ENCODE data around the gene DPEP2. TPM values are rescaled to one million over a fixed set of nuclear protein-coding genes. Genes with fewer than 3 reads are reported as not detected.

DPEP2 gene
- total and polyA plus RNA-seq, 9 donors: 0.52 to 1.4 (median 1.1) TPM

GRCh38 chr16:67966549-67967182 is 32.6 kb downstream of the DPEP2 start:
- no peaks in the 10 kb centered on the region for H3K9me3 ChIP-seq (replicated peaks; ENCODE audit: control insufficient read depth, low read depth, low read length)
- no peak for DNase-seq
- H3K27me3 ChIP-seq (ENCODE audit: control insufficient read depth, insufficient read depth, low read length): peaks cover 2% of the 10 kb centered on the region
- H3K27ac ChIP-seq (ENCODE audit: low read length): no peak overlapping the region
- H3K36me3 ChIP-seq (ENCODE audit: control insufficient read depth, insufficient read depth, low read length): peaks cover 40% of the 10 kb centered on the region
- peaks cover 56% of the 10 kb centered on the region for H3K4me1 ChIP-seq (ENCODE audit: control insufficient read depth, insufficient read depth, low read length)
- H3K4me3 ChIP-seq (ENCODE audit: low read length): peak overlapping the region; percentile 66
- WGBS (ENCODE audit: insufficient coverage): 33% methylated on average over 2 of the region's 3 CpGs

- Histone ChIP-seq H3K36me3 (ENCODE audit: control insufficient read depth, insufficient read depth, low read length) (peaks cover 48% of the 10 kb centered on the region), H3K4me3 (ENCODE audit: low read length) (no peak overlapping the region), H3K4me1 (ENCODE audit: control insufficient read depth, insufficient read depth, low read length) (peaks cover 62% of the 10 kb centered on the region), H3K27ac (ENCODE audit: low read length) (no peak overlapping the region), H3K27me3 (ENCODE audit: control insufficient read depth, insufficient read depth, low read length) (peaks cover 2% of the 10 kb centered on the region), H3K9me3 (replicated peaks; ENCODE audit: control insufficient read depth, low read depth, low read length) (no peaks in the 10 kb centered on the region)
- WGBS (ENCODE audit: insufficient coverage): 56% methylated on average over 11 of the region's 11 CpGs
- no peak for DNase-seq
These were observed 33.4 kb downstream of the DPEP2 start for GRCh38 chr16:67965668-67966548.

GRCh38 chr16:67964477-67965131 is 34.7 kb downstream of the DPEP2 start:
- 78% methylated on average over 3 of the region's 6 CpGs for WGBS (ENCODE audit: insufficient coverage)
- Histone ChIP-seq H3K27me3 (ENCODE audit: control insufficient read depth, insufficient read depth, low read length) (peaks cover 2% of the 10 kb centered on the region), H3K4me3 (ENCODE audit: low read length) (no peak overlapping the region), H3K27ac (ENCODE audit: low read length) (no peak overlapping the region), H3K36me3 (ENCODE audit: control insufficient read depth, insufficient read depth, low read length) (peaks cover 61% of the 10 kb centered on the region), H3K4me1 (ENCODE audit: control insufficient read depth, insufficient read depth, low read length) (peaks cover 75% of the 10 kb centered on the region), H3K9me3 (replicated peaks; ENCODE audit: control insufficient read depth, low read depth, low read length) (no peaks in the 10 kb centered on the region)
- no peak for DNase-seq

GRCh38 chr16:67963662-67964321 is 35.5 kb downstream of the DPEP2 start:
- Histone ChIP-seq H3K27ac (ENCODE audit: low read length) (no peak overlapping the region), H3K9me3 (replicated peaks; ENCODE audit: control insufficient read depth, low read depth, low read length) (no peaks in the 10 kb centered on the region), H3K27me3 (ENCODE audit: control insufficient read depth, insufficient read depth, low read length) (peaks cover under 1% of the 10 kb centered on the region), H3K4me3 (ENCODE audit: low read length) (no peak overlapping the region), H3K36me3 (ENCODE audit: control insufficient read depth, insufficient read depth, low read length) (peaks cover 69% of the 10 kb centered on the region), H3K4me1 (ENCODE audit: control insufficient read depth, insufficient read depth, low read length) (peaks cover 75% of the 10 kb centered on the region)
- WGBS (ENCODE audit: insufficient coverage): 39% methylated on average over 31 of the region's 32 CpGs
- no peak for DNase-seq

GRCh38 chr16:67963292-67963661 is 36.0 kb downstream of the DPEP2 start:
- peaks cover 73% of the 10 kb centered on the region for H3K4me1 ChIP-seq (ENCODE audit: control insufficient read depth, insufficient read depth, low read length)
- DNase-seq: no peak
- H3K9me3 ChIP-seq (replicated peaks; ENCODE audit: control insufficient read depth, low read depth, low read length): no peaks in the 10 kb centered on the region
- H3K36me3 ChIP-seq (ENCODE audit: control insufficient read depth, insufficient read depth, low read length): peaks cover 74% of the 10 kb centered on the region
- WGBS (ENCODE audit: insufficient coverage): 100% methylated on average over 1 of the region's 2 CpGs
- no peak overlapping the region for H3K27ac ChIP-seq (ENCODE audit: low read length)
- no peak overlapping the region for H3K4me3 ChIP-seq (ENCODE audit: low read length)
- no peaks in the 10 kb centered on the region for H3K27me3 ChIP-seq (ENCODE audit: control insufficient read depth, insufficient read depth, low read length)

GRCh38 chr16:67962135-67962534 is 37.1 kb downstream of the DPEP2 start:
- no peak overlapping the region for H3K4me3 ChIP-seq (ENCODE audit: low read length)
- no peaks in the 10 kb centered on the region for H3K9me3 ChIP-seq (replicated peaks; ENCODE audit: control insufficient read depth, low read depth, low read length)
- peaks cover 68% of the 10 kb centered on the region for H3K4me1 ChIP-seq (ENCODE audit: control insufficient read depth, insufficient read depth, low read length)
- no peak overlapping the region for H3K27ac ChIP-seq (ENCODE audit: low read length)
- H3K36me3 ChIP-seq (ENCODE audit: control insufficient read depth, insufficient read depth, low read length): peaks cover 85% of the 10 kb centered on the region
- no peak for DNase-seq
- H3K27me3 ChIP-seq (ENCODE audit: control insufficient read depth, insufficient read depth, low read length): no peaks in the 10 kb centered on the region
- WGBS (ENCODE audit: insufficient coverage): 96% methylated on average over 7 of the region's 8 CpGs

- DNase-seq: no peak
- H3K27ac ChIP-seq (ENCODE audit: low read length): no peak overlapping the region
- H3K36me3 ChIP-seq (ENCODE audit: control insufficient read depth, insufficient read depth, low read length): peaks cover 83% of the 10 kb centered on the region
- WGBS (ENCODE audit: insufficient coverage): 80% methylated on average over 11 of the region's 13 CpGs
- no peaks in the 10 kb centered on the region for H3K9me3 ChIP-seq (replicated peaks; ENCODE audit: control insufficient read depth, low read depth, low read length)
- no peaks in the 10 kb centered on the region for H3K27me3 ChIP-seq (ENCODE audit: control insufficient read depth, insufficient read depth, low read length)
- H3K4me3 ChIP-seq (ENCODE audit: low read length): no peak overlapping the region
- peaks cover 63% of the 10 kb centered on the region for H3K4me1 ChIP-seq (ENCODE audit: control insufficient read depth, insufficient read depth, low read length)
These were observed 37.7 kb downstream of the DPEP2 start for GRCh38 chr16:67961551-67961957.

GRCh38 chr16:67959536-67960329 is 39.6 kb downstream of the DPEP2 start:
- Histone ChIP-seq H3K27ac (ENCODE audit: low read length) (no peak overlapping the region), H3K4me3 (ENCODE audit: low read length) (no peak overlapping the region)
- peak; percentile 65 for DNase-seq

GRCh38 chr16:67957622-67958021 is 41.7 kb downstream of the DPEP2 start:
- H3K9me3 ChIP-seq (replicated peaks; ENCODE audit: control insufficient read depth, low read depth, low read length): no peaks in the 10 kb centered on the region
- peaks cover 32% of the 10 kb centered on the region for H3K4me1 ChIP-seq (ENCODE audit: control insufficient read depth, insufficient read depth, low read length)
- no peak overlapping the region for H3K27ac ChIP-seq (ENCODE audit: low read length)
- WGBS (ENCODE audit: insufficient coverage): 96% methylated on average over 7 of the region's 9 CpGs
- peaks cover 71% of the 10 kb centered on the region for H3K36me3 ChIP-seq (ENCODE audit: control insufficient read depth, insufficient read depth, low read length)
- peak; percentile 0 for DNase-seq
- no peak overlapping the region for H3K4me3 ChIP-seq (ENCODE audit: low read length)
- no peaks in the 10 kb centered on the region for H3K27me3 ChIP-seq (ENCODE audit: control insufficient read depth, insufficient read depth, low read length)

More at GRCh38 chr16:67959536-67960329, 39.6 kb downstream of the DPEP2 start:
- Histone ChIP-seq H3K27me3 (ENCODE audit: control insufficient read depth, insufficient read depth, low read length) (no peaks in the 10 kb centered on the region), H3K4me1 (ENCODE audit: control insufficient read depth, insufficient read depth, low read length) (peaks cover 52% of the 10 kb centered on the region), H3K36me3 (ENCODE audit: control insufficient read depth, insufficient read depth, low read length) (peaks cover 78% of the 10 kb centered on the region), H3K9me3 (replicated peaks; ENCODE audit: control insufficient read depth, low read depth, low read length) (no peaks in the 10 kb centered on the region)
- 57% methylated on average over 7 of the region's 11 CpGs for WGBS (ENCODE audit: insufficient coverage)

Measured in muscle of leg (tissue), 11 donors.